Ecto neural progenitor cell (in vitro differentiated cells): ENCODE results near the gene LTA.
"Not testable (repeated sequence)": the region's sequence is repeated elsewhere in the genome, so short reads cannot be mapped to it uniquely, and the experiment has no call there.

Experiments used
- DNase-seq: peaks from one replicate; pipeline ENCODE4 v3.0.0-alpha.2; 2018; ENCODE audit warnings: low spot score

Gene LTA

GRCh38 chr6:31586599-31587281, 14.7 kb downstream of the LTA start:
- no peak for DNase-seq

- DNase-seq = no peak
Measured at GRCh38 chr6:31587791-31588777, 16.0 kb downstream of the LTA start.

- DNase-seq = no peak
Measured at GRCh38 chr6:31588871-31589650, 17.0 kb downstream of the LTA start.

GRCh38 chr6:31590691-31591090, 18.6 kb downstream of the LTA start:
- DNase-seq = not testable (repeated sequence)

GRCh38 chr6:31592396-31592771, 20.3 kb downstream of the LTA start:
- no peak for DNase-seq

GRCh38 chr6:31597006-31597405, 24.9 kb downstream of the LTA start:
- no peak for DNase-seq

- DNase-seq = no peak
Measured at GRCh38 chr6:31607317-31607716, 35.2 kb downstream of the LTA start.

- no peak for DNase-seq
Measured at GRCh38 chr6:31609519-31610406, 37.7 kb downstream of the LTA start.

GRCh38 chr6:31610968-31611367, 38.9 kb downstream of the LTA start:
- no peak for DNase-seq

- DNase-seq = no peak
Measured at GRCh38 chr6:31614075-31614619, 42.1 kb downstream of the LTA start.

- DNase-seq = no peak
Measured at GRCh38 chr6:31614684-31615578, 42.8 kb downstream of the LTA start, which contains the start of gene AIF1. Gene AIF1, plus strand, starts transcription at chr6:31615234. Its CDS starts 96 bp downstream, at chr6:31615330.

- no peak for DNase-seq
Measured at GRCh38 chr6:31615748-31616147, 43.7 kb downstream of the LTA start.

GRCh38 chr6:31617010-31617409, 44.9 kb downstream of the LTA start:
- DNase-seq = no peak

GRCh38 chr6:31619805-31620585, 47.9 kb downstream of the LTA start:
- peak; percentile 95 for DNase-seq

GRCh38 chr6:31620586-31621319, 48.7 kb downstream of the LTA start, which contains the start of gene PRRC2A:
Gene PRRC2A, plus strand, starts transcription at chr6:31620715. Its CDS starts 2,075 bp downstream, at chr6:31622790.
- peak; percentile 97 for DNase-seq

- no peak for DNase-seq
Measured at GRCh38 chr6:31621320-31621939, 49.3 kb downstream of the LTA start.

- no peak for DNase-seq
Measured at GRCh38 chr6:31621991-31622390, 49.9 kb downstream of the LTA start.

GRCh38 chr6:31622684-31623091, 50.6 kb downstream of the LTA start:
- no peak for DNase-seq
